GM19395 (cell line): ENCODE measurements around the gene DNAJC16.
"Not testable (repeated sequence)": the region's sequence is repeated elsewhere in the genome, so short reads cannot be mapped to it uniquely, and the experiment has no call there.

Experiments
- ATAC-seq: cut with Tn5 transposase; IDR thresholded peaks from one replicate; pipeline ENCODE4 v1.9.1; 2021; ENCODE audit warnings: mild to moderate bottlenecking, moderate library complexity; ENCODE audit not compliant: unreplicated experiment

The DNAJC16 gene

GRCh38 chr1:15526490-15527339, at the start of gene DNAJC16:
Gene DNAJC16 (plus strand): TSS chr1:15526848. CDS start chr1:15529106, 2,258 bp downstream.
- ATAC-seq: peak; percentile 62

GRCh38 chr1:15476927-15477326, 49.7 kb upstream of the DNAJC16 start:
- ATAC-seq: no peak

- ATAC-seq: no peak
Measured at GRCh38 chr1:15477646-15478212, 48.9 kb upstream of the DNAJC16 start.

GRCh38 chr1:15479654-15480347, 46.8 kb upstream of the DNAJC16 start:
- ATAC-seq: no peak

GRCh38 chr1:15482455-15482854, 44.2 kb upstream of the DNAJC16 start:
- not testable (repeated sequence) for ATAC-seq

- ATAC-seq: not testable (repeated sequence)
Measured at GRCh38 chr1:15482983-15483543, 43.6 kb upstream of the DNAJC16 start.

GRCh38 chr1:15483971-15484370, 42.7 kb upstream of the DNAJC16 start:
- no peak for ATAC-seq

GRCh38 chr1:15484443-15484842, 42.2 kb upstream of the DNAJC16 start:
- not testable (repeated sequence) for ATAC-seq

- ATAC-seq: no peak
Measured at GRCh38 chr1:15485636-15486035, 41.0 kb upstream of the DNAJC16 start.

- not testable (repeated sequence) for ATAC-seq
Measured at GRCh38 chr1:15486844-15487610, 39.6 kb upstream of the DNAJC16 start.

GRCh38 chr1:15488371-15488770, 38.3 kb upstream of the DNAJC16 start:
- ATAC-seq: no peak

- ATAC-seq: no peak
Measured at GRCh38 chr1:15489052-15489736, 37.5 kb upstream of the DNAJC16 start.

GRCh38 chr1:15491010-15491409, 35.6 kb upstream of the DNAJC16 start:
- not testable (repeated sequence) for ATAC-seq

- ATAC-seq: no peak
Measured at GRCh38 chr1:15492596-15492995, 34.1 kb upstream of the DNAJC16 start.

GRCh38 chr1:15493869-15494390, 32.7 kb upstream of the DNAJC16 start:
- no peak for ATAC-seq

- no peak for ATAC-seq
Measured at GRCh38 chr1:15500184-15501178, 26.2 kb upstream of the DNAJC16 start.

- ATAC-seq: no peak
Measured at GRCh38 chr1:15501208-15502032, 25.2 kb upstream of the DNAJC16 start.

GRCh38 chr1:15504436-15504835, 22.2 kb upstream of the DNAJC16 start:
- no peak for ATAC-seq
